ENCODE data around the gene MICAL3.
"Not testable (repeated sequence)": the region's sequence is repeated elsewhere in the genome, so short reads cannot be mapped to it uniquely, and the experiment has no call there.

The MICAL3 gene

GRCh38 chr22:18058371-18059093 is 34.2 kb upstream of the MICAL3 start:
- no peak for DNase-seq

DNA sequence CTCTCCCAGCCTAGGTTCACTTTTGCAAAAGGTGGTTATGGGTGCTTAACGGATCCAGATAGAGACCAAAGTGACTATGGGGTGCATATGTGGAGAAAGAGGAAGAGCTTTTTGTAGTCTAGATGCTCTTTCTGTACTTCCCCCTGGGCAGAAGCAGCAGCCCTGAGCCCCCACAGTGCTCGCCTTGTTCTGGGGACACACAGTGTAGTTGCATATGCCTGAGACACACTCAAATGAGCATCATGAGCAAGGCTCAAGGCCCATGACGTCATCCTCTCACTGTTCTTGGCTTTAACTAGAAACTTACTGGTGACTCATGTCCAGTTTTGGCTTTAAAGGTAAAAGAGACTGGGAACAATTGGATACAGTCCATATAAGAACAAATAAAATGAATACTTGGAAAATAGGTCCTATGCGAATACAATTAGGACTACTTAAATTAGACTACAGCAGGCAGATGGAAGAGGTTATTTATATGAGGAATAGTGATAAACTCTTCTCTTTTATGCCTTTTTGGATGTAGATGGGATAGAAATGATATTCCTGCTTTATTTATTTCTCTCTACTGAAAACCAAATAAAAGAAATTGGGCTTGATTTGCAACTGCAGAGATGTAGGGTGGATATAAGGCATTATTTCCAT is 33.3 kb upstream of the MICAL3 start:
- DNase-seq, result peak; percentile 63

- DNase-seq, result no peak
Observed at GRCh38 chr22:18056807-18057474, 32.6 kb upstream of the MICAL3 start.

DNA sequence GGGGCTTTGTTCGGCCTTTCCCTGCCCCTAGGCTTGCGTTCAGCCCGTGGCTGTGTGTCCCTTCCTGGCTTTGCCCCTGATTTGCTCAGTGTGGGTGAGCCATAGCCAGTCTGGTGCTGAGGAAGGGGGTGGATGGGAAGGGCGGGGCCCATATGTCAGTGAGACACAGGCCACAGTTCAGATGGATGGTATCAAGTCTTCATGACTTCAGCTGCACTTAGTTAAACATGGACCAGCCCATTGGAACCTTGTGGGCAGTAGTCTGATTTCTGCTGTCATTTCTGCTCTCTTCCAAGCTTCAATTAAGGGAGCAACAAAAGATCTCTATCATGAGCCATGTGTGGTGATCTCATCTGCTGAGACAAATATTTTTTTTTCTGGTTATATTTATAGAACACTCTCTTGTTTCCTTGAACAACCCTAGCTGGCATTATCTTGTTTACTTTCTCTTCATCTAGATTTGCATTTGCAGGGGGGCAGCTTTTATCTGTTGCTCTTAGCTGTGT is 31.9 kb upstream of the MICAL3 start:
- no peak for DNase-seq

GRCh38 chr22:18055619-18056160 is 31.3 kb upstream of the MICAL3 start:
- no peak for DNase-seq

DNA sequence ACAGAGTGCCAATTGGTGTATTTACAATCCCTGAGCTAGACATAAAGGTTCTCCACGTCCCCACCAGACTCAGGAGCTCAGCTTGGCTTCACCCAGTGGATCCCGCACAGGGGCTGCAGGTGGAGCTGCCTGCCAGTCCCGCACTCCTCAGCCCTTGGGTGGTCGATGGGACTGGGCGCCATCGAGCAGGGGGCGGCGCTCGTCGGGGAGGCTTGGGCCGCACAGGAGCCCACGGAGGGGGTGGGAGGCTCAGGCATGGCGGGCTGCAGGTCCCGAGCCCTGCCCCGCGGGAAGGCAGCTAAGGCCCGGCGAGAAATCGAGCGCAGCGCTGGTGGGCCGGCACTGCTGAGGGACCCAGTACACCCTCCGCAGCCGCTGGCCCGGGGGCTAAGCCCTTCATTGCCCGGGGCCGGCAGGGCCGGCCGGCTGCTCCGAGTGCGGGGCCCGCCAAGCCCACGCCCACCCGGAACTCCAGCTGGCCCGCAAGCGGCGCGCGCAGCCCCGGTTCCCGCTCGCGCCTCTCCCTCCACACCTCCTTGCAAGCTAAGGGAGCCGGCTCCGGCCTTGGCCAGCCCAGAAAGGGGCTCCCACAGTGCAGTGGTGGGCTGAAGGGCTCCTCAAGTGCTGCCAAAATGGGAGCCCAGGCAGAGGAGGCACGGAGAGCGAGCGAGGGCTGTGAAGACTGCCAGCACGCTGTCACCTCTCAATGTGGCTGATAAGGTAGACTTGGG is 29.0 kb upstream of the MICAL3 start:
- DNase-seq, result not testable (repeated sequence)

- DNase-seq, result not testable (repeated sequence)
Observed at GRCh38 chr22:18051113-18051512, 26.8 kb upstream of the MICAL3 start.

- DNase-seq, result no peak
Observed at GRCh38 chr22:18050065-18050464, 25.7 kb upstream of the MICAL3 start.

DNA sequence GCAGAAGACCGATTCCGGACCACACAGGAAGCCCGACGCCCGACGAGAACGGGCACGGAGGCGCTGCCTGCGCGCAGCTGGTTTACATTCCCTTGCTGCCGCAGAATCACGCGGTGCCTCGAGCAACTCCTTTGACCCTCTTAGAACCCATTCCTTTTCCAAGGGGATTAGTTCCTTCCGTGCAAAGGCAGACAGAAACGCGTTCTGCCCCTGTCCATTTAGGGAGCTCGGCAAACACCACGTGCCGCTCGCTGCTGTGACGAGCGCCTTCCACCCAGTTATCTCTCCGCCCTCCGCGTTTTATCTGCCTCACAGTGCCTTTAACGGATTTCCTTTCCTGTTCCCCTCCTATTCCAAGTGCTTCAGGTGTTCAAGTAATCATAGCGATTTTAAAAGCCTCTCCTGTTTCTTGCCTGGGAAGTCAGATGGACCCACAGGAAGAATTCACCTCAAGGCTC is 24.1 kb upstream of the MICAL3 start:
- DNase-seq, result no peak

- DNase-seq, result no peak
Observed at GRCh38 chr22:18048041-18048440, 23.7 kb upstream of the MICAL3 start.

DNA sequence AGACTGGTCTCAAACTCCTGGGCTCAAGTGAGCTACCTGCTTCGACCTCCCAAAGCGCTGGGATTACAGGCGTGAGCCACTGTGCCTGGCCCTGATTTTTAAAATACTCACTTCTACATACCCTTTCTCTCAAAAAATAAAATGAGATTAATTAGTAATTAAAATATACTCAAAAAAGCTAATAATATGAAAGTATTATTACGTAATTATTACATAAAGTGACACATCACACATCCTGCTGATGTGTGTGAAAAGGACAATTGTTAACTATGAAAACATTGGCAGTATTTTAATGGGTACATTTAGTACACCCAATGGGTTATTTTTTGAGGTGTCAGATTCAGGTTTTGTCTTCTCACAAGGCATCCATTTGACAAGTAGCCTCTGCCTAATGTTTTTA is 21.4 kb upstream of the MICAL3 start:
- DNase-seq, result no peak

GRCh38 chr22:18044548-18045271 is 20.3 kb upstream of the MICAL3 start:
- peak; percentile 58 for DNase-seq

DNA sequence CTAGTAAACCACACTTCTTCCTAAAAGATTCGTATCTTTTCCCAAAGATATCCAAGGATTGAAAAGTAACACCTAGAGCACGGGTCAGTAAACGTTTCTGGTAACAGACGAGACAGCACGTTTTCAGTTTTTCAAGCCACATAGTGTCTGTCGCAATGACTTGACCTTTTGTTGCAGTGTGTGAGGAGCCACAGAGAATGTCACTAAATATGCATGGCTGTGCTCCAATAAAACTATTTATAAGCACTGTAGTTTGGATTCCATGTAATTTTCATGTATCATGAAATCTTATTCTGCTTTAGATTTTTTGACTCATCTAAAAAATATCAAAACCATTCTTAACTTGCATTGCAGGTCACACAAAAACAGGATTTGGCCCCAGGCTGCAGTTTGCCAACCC is 18.3 kb upstream of the MICAL3 start:
- DNase-seq, result no peak

GRCh38 chr22:18040898-18041297 is 16.5 kb upstream of the MICAL3 start:
- DNase-seq, result not testable (repeated sequence)

DNA sequence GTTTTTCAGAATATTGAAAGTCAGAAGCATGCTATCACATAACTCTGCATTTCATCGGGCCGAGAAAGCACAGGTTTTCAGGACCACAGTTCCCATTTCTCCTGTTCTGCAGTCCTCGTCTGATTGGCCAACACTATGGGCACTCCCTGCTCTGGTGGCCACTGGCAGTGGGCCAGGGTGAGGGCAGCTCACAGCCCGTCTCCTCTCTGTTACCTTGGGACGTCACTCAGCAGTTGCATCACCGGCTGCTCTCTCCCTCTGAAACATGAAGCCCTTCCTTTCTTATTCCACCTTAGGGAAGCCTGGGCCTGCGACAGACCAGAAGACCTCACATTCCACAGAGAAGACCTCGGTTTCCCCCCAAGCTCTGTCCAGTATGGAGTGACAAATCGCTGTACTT is 11.4 kb upstream of the MICAL3 start:
- no peak for DNase-seq

- no peak for DNase-seq
Observed at GRCh38 chr22:18034076-18034475, 9.7 kb upstream of the MICAL3 start.

GRCh38 chr22:18033204-18033998 is 9.0 kb upstream of the MICAL3 start:
- DNase-seq, result no peak

GRCh38 chr22:18032455-18033101 is 8.2 kb upstream of the MICAL3 start:
- no peak for DNase-seq

DNA sequence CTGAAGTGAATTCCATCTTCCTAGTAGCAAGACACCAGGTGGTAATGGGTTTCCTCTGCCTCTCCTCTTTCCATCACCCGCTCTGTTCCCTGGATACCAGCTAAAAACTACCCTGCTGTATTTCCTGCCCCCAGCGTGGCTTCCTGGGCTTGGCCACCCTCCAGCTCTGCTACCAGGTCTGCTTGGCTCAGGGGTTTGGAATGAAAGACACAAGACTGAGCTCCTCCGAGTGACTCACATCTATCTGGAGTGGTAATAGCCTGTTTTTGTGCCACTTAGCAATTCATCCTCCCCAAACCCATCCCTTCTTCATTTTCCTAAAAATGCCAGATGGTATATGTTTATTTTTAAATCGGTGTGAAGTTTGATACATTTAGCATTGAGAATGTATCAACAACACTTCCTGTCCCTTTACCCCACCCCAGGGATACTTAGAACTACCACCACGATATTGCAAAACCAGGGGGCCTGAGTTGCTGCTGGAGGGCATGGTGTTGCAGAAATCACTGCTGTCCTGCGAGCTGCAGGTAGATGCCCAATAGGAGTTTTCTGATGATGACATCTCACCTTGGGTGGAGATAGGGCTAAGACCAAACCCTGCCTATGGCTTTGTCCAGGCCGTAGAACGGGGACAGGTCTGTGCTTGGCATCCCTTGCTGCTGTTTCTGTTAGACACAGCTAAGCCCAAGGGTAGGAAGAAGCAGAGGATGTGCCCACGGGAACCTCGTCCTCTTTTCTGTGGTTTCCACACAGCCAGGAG is 7.5 kb upstream of the MICAL3 start:
- no peak for DNase-seq
